HEK293T (cell line): ENCODE measurements around the gene CACTIN.

Source experiments
- BHLHE40 ChIP-seq: fragments of 450-650 bp; IDR thresholded peaks from 2 replicates; pipeline ENCODE4 v1.6.1; 2016; ENCODE audit warnings: mild to moderate bottlenecking, moderate library complexity, borderline replicate concordance
- CTBP1 ChIP-seq: fragments of 450-650 bp; IDR thresholded peaks from 2 replicates; pipeline ENCODE4 v1.6.1; 2016; ENCODE audit warnings: borderline replicate concordance
- ELF4 ChIP-seq: fragments of 450-650 bp; IDR thresholded peaks from 2 replicates; pipeline ENCODE4 v1.6.1; 2017; ENCODE audit warnings: antibody characterized with exemption
- SUZ12 ChIP-seq: fragments of 450-650 bp; IDR thresholded peaks from 2 replicates; pipeline ENCODE4 v1.6.1; 2016; ENCODE audit warnings: mild to moderate bottlenecking

DNA sequence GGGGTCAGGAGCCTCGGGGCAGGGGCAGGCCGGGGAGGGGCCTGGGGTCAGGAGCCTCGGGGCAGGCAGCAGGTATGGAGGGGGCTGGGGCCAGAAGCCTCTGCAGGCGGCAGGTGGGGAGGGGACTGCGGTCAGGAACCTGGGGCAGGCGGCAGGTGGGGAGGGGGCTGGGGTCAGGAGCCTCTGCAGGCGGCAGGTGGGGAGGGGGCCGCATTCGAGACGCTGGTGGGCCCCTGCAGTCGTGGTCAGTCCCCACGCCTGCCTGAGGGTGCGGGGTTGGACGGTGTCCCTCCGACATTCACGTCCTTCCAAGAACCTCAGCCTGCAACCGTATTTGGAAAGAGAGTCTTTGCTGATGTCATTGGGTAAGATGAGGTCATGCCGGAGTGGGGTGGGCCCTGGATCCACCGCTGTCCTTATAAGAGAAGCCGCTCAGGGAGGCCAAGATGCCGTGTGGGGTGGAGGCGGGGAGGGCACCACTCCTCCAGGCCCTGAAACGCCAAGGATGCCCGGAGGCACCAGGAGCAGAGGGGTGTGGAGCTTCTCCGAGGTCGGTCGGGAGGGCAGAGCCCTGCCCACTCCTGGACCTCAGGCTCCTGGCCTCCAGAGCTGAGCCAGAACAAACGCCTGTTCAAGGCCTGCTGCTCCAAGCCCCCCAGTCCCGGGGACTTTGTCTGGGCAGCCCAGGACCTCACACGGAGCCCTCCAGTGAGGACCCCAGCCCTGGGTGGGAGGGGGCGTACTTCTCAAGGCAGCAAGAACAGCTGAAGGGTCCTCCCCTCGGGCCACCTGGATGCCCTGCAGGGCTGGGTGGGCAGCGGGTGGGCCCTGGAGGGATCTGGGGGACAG lies 43.6 kb upstream of the CACTIN start:
- TF ChIP-seq BHLHE40, result no peak
- TF ChIP-seq SUZ12, result no peak
- TF ChIP-seq ELF4, result no peak
- TF ChIP-seq CTBP1, result no peak
